Smooth muscle cell of the brain vasculature (primary cell): ENCODE measurements around the gene SUN1.
"Not testable (repeated sequence)": the region's sequence is repeated elsewhere in the genome, so short reads cannot be mapped to it uniquely, and the experiment has no call there.

Experiments used
- DNase-seq: peaks from one replicate; pipeline ENCODE4 v3.0.0-alpha.2; 2012; ENCODE audit warnings: low read depth, low spot score

Gene SUN1, protein sequence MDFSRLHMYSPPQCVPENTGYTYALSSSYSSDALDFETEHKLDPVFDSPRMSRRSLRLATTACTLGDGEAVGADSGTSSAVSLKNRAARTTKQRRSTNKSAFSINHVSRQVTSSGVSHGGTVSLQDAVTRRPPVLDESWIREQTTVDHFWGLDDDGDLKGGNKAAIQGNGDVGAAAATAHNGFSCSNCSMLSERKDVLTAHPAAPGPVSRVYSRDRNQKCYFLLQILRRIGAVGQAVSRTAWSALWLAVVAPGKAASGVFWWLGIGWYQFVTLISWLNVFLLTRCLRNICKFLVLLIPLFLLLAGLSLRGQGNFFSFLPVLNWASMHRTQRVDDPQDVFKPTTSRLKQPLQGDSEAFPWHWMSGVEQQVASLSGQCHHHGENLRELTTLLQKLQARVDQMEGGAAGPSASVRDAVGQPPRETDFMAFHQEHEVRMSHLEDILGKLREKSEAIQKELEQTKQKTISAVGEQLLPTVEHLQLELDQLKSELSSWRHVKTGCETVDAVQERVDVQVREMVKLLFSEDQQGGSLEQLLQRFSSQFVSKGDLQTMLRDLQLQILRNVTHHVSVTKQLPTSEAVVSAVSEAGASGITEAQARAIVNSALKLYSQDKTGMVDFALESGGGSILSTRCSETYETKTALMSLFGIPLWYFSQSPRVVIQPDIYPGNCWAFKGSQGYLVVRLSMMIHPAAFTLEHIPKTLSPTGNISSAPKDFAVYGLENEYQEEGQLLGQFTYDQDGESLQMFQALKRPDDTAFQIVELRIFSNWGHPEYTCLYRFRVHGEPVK

DNA sequence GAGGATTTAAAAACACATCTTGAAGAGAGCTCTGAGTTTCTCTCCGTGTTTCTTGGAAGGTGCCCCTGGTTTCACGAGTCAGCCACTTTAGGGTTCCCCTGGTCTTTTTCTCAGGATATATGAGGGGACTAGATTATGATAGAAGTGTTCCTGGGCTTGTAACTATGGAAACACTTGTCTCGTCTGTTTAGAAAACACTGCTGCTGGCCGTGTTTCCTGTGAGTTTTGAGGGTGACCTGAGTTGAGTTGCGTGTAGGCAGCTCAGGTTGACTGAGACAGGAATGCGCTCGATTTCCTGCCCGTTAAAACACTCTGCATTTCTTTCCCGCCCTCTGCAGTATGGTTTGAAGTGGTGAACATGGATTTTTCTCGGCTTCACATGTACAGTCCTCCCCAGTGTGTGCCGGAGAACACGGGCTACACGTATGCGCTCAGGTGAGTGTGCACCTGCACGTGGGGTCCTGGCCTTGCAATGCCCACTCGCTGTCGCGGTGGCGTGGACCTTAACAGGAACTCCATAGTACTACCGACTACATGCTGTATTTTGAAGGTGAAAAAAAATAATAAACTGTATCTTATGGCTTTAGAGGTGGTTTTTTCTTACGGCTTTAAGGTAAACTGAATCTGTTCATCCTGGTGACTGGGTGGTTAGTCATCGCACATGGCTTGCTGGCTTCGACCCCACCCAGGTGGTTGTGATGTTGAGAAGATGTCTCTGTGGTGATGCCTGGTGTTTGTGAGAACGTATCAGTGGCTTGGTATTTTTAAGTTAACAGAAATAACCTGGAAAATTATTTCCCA lies at the start of gene SUN1:
TSS of gene SUN1 (plus strand) at position 310 of the 801 bp plus-strand sequence. CDS start at position 359, 49 bp downstream.
- DNase-seq: no peak

DNA sequence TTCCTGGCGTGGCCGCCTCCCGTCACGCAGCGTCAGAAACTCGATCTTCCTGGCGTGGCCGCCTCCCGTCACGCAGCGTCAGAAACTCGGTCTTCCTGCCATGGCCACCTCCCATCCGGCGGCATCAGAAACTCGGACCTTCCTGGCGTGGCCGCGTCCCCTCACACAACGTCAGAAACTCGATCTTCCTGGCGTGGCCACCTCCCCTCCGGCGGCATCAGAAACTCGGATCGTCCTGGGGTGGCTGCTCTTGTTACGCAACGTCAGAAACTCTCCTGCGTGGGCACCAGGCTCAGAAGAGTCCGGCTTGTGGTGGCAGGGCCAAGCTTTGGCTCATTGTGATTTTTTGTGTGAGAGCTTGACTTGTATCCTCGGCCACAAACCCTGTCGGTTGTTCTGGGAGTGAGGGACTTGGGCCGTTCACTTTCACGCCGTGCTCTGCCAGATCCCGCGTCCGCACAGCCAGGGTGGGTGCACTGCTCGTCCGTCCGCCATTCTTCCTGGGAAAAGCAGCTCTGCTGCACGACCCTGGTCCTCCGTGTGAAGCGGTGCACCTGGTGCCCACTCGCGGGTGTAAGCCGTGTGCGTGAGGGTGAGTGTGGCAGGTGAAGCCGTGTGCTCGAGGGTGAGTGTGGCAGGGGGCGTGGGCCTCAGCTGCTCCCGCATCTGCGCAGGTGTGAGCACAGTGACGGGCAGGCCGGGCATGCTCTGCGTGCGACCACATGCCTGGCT lies 49.4 kb upstream of the SUN1 start:
- no peak for DNase-seq

DNA sequence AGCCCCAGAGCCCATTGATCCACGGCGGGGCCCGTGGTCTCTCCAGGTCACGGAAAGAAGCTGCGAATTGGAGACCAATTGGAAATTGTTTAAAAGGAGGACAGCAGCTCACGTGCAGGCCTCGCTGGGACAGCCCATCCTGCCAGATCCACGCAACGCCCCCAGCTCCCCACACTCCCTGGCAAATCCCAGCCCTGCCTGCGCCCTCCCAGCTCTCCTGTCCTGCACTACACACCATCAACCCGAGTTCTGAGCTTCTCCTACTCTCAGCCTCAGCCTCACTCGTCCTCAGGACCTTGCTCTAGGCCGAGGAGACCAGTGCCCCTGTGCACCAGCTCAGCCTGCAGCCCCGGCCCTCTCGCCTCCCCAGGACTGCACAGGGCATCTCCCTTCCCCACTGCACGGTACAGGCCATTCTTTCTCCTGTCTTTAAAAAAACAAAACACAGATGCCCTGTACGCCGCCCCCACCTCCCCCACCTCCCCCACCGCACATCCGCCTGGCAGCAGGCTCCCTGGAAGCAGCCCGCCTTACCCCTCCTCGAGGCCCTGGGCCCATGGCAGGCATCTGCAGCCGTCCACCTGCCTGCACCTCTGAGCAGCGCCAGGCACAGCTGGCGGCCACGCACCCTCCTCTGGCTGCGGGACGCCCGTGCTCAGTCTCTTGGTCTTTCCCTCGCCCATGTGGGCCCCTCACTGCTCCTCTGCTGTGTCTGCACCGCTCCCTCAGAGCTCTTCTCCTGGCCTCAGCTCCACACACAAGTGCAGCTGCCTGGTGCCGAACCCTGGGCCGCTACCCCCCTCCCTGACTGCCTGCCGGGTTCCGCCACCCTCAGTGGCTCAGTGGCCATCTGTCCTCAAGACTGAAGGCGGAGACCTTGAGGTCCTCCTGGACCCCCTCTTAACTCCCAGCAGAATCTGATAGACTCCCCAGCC lies 48.5 kb upstream of the SUN1 start:
- no peak for DNase-seq

DNA sequence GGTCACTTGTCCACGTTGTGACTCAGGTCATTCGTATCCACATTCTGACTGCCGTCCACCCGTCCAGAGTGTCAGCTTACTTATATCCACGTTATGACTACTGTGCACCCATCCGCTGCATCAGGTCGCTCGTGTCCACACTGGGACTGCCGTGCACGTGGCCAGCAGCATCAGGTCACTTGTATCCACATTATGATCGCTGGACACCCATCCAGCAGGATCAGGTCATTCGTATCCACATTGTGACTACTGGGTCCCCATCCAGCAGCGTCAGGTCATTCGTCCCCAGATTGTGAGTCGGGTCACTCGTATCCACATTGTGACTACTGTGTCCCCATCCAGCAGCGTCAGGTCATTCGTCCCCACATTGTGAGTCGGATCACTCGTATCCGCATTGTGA lies 47.3 kb upstream of the SUN1 start:
- no peak for DNase-seq

DNA sequence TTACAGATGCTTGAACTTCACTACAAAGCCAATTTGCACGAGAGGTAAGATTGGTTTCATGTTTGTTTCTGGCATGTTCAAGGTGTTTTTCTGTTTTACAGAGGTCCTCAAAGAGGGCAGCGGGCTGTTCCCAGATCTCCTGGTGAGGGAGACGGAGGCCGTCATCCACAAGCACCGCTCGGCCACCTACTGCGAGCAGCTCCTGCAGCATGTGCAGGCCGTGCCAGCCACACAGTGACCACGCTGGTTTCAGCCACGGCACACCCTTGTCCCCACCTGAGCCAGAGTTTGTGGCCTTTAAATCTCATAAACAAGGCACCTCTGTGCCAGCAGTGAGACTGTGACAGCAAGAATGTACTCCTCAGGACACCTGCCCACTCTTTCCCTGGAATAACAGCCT lies 46.9 kb upstream of the SUN1 start:
- no peak for DNase-seq

DNA sequence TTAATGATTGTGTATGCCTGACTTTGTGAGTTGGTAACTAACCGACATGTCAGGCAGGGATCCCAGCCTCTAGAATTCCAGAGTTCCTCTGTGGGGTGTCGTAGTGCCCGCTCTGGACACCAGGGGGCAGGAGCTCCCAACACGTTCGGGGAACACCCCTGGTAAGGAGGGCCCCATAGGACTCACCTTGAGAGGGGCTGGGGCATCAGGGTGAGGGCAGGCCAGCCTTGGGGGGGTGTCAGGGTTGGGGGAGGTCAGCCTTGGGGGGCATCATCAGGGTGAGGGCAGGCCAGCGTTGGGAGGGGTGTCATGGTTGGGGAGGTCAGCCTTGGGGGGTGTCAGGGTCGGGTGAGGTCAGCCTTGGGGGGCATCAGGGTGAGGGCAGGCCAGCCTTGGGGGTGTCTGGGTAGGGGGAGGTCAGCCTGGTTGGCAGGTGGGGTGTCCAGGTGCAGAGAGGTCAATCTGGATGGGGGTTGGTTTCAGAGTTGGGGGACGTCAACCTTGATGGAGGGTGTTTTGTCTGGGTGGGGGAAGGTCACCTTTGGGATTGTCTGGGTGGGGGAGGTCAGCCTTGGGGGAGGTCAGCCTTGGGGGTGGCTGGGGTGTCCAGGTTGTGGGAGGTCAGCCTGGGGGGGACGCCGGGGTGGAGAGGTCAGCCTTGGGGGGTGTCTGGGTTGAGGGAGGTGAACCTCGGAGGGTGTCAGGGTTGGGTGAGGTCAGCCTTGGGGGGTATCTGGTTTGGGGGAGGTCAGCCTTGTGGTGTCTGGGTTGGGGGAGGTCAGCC lies 45.6 kb upstream of the SUN1 start:
- no peak for DNase-seq

DNA sequence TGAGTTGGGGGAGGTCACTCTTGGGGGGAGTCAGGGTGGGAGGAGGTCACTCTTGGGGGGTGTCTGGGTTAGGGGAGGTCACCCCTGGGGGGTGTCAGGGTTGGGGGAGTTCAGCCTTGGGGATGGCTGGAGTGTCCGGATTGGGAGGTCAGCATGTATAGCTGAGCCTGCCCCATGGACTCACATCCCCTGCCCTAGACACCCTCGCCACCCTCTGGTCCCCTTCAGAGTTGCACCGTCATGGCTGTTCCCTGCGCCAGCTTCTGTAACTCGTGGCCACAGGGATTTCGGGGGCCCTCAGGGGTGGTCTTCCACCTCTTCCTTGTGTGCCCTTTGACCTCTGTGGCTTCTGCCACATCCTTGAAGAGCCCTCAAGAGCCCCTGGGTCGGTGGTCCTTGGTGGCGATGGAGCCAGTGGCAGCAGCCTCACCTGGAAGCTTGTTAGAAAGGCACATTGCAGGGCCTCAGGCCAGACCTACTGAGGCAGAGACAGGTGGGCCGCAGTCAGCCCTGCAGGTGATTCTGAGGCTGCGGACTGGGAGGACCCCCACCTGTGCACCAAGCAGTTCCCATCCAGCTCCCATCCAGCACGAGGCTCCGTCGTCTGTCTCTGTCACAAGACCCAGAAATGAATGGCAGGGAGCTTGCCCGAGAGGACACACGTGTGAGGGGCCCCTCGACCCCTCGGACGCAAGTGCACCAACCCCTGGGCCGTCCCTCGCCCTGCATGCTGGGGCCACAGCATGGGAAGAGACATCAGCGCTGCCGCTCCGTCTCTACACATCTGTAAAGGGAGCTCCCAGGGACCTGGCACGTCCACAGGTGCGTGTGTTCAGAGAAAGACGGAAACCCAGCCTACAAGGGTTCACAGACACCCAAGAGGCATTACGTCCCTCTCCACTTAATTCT lies 44.7 kb upstream of the SUN1 start:
- no peak for DNase-seq

DNA sequence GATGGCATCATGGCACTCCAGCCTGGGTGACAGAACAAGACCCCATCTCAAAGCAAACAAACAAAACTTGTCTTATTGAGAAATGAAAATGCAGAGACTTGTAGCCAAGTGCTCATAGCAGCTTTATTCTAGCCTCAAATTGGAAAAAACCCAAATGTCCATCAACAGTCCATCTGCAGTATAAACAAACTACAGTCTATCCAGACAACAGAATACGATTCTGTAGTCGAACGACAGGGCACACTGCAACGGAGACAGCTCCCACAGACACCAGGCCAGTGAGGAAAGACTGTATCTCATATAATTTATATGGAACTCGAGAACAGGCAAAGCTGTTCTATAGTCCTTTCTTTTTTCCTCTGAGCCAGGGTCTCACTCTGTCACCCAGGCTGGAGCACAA lies 40.8 kb upstream of the SUN1 start:
- no peak for DNase-seq

DNA sequence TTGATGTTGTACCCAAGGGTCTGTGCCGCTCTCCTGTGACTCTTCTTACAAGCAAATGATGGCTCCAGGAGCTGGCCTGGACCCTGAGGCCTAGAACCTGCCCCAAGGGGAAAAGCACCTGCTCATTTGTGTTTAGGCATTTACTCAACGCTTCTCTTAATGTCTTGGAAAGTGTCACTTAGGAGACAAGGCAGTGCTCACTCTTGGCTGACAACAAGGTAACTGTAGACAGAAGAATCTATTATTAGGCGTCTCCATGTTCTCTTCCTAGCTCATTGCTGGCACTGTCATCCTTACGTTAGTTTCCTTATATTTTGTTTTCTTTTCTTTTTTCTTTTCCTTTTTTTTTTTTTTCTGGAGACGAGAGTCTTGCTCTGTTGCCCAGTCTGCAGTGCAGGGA lies 38.1 kb upstream of the SUN1 start:
- DNase-seq: no peak

DNA sequence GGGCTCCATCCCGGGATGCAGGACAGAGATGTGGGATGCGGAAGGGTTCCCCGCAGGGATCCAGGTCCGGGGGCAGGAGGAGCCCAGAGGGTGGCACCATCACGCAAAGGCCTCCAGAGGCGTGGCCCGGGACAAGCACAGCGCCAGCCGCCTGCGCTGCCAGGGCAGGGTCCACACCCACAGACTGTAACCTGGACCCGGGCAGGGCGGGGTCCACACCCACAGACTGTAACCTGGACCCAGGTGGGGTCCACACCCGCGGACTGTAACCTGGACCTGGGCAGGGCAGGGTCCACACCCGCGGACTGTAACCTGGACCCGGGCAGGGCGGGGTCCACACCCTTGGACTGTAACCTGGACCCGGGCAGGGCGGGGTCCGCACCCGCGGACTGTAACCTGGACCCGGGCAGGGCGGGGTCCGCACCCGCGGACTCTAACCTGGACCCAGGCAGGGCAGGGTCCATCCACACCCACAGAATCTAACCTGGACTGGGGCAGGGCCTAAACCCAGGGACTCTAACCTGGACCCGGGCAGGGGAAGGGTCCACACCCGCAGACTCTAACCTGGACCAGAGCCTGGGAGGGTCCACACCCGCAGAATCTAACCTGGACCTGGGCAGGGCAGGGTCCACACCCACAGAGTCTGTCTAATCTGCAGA lies 37.5 kb upstream of the SUN1 start:
- DNase-seq: no peak

DNA sequence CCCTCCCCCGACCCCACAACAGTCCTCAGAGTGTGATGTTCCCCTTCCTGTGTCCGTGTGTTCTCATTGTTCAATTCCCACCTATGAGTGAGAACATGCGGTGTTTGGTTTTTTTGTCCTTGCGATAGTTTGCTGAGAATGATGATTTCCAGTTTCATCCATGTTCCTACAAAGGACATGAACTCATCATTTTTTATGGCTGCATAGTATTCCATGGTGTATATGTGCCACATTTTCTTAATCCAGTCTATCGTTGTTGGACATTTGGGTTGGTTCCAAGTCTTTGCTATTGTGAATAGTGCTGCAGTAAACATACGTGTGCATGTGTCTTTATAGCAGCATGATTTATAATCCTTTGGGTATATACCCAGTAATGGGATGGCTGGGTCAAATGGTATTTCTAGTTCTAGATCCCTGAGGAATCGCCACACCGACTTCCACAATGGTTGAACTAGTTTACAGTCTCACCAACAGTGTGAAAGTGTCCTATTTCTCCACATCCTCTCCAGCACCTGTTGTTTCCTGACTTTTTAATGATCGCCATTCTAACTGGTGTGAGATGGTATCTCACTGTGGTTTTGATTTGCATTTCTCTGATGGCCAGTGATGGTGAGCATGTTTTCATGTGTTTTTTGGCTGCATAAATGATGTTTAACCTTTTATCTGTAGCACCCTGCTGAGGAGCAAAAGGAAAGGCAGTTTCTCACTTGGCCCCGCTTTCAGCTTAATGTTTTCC lies 35.7 kb upstream of the SUN1 start:
- DNase-seq: not testable (repeated sequence)

DNA sequence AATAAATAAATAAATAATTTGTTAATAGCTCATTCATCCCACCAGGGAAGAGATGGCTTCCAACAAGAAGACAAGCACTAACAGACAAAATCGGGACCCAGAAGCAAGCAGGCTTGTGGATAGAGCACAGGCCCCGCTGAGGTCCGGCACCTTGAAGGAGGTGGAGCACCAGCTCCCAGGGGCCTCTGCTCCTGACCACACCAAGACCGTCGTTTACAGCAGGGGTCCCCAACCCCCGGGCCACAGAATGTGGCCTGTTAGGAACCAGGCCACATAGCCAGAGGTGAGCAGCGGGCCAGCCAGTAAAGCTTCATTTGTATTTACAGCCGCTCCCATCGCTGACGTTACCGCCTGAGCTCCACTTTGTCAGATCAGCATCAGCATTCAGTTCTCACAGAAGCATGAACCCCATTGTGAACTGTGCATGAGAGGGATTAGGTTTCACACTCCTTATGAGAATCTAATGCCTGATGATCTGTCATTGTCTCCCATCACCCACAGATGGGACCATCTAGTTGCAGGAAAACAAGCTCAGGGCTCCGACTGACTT lies 33.3 kb upstream of the SUN1 start:
- DNase-seq: no peak

DNA sequence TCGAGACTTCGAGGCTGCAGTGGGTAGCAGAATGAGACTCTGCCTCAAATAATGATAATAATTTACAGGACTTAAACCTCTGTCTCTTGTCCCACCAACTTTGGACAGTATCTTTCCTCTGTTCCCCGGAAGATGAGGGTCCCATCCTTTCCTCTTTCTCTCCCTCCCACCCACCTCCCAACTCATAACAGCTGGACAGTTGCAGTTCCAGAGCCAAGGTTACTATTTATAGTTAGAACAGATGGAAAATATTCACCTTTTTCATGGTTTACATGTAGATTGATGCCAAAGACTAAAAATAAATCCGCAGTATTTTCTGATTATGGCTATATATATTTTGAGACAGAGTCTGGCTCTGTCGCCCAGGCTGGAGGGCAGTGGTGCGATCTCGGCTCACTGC lies 31.6 kb upstream of the SUN1 start:
- DNase-seq: no peak

DNA sequence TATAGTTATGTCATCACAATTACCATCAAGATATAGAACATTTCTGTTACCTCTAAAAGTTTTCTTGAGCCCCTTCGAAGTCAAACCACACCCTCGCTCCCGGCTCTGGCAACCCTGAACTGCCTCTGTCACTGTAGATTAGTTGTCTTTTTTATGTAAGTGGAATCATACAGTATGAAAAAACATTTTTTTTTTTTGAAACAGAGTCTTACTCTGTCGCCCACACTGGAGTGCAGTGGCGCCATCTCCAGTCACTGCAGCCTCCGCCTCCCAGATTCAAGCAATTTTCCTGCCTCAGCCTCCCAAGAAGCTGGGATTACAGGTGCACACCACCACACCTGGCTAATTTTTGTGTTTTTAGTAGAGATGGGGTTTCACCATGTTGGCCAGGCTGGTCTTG lies 30.9 kb upstream of the SUN1 start:
- DNase-seq: not testable (repeated sequence)

DNA sequence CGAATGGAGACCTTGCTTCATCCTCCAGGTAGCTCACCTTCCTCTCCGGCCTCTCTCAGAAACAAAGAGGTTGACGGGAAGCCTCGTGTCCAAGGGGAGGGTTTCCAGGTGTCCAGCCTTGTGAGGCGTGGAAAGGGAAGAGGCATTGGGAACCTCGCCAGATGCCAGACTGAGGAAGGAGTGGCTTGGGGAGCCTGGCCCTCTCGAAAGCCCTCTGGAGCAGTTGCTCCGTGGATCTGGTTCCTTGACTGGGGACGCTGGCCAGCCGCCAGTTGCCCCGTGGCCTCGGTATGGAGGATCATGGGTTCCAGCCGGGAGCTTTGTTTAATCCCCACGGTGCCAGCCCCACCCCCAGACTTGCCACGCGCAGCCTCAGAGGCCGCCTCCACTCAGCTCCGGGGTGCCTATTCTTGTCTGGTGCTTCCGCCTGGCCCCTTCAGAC lies 30.3 kb upstream of the SUN1 start:
- no peak for DNase-seq

DNA sequence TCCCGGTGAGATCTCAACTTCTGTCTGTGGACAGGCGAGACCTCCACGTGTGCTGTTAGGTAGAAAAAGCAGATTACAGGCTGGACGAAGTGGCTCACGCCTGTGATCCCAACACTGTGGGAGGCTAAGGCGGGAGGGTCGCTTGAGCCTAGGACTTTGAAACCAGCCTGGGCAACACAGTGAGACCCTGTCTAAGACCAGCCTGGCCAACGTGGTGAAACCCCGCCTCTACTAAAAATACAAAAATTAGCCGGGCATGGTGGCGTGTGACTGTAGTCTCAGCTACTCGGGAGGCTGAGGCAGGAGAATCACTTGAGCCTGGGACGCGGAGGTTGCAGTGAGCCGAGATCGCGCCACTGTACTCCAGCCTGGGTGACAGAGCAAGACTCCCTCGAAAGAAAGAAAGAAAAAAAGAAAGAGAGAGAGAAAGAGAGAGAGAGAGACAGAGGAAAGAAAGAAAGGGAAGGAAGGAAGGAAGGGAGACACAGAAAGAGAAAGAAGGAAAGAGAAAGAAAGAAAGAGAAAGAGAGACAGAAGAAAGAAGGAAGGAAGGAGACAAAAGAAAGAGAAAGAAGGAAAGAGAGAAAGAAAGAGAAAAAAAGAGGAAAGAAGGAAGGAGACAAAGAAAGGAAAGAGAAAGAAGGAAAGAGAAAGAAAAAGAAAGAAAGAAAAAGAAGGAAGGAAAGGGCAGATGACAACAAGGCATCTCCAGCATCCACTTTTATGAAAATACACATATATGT lies 29.6 kb upstream of the SUN1 start:
- no peak for DNase-seq
